ENCODE data around the gene MMP19.

DNA sequence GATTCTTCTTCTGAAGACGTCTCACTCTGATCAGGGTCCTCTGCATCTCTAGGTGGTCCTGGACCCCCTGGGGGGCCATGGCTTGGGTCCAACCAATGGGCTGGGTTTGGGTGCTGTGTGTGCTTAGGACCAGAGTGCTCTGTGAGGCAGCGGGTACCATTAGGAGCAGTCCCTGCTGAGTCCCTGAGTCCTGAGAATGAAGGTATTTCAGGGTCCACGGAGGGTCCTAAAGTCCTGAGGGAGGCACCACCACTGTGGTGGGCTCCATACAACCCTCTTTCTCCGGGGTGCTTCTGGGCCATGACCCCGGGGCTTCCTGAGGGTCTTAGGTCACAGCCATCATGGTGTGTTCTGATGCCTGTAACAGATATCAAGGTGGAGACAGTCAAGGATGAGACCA is 14.4 kb downstream of the MMP19 start:
- TF ChIP-seq, protein P1, sequence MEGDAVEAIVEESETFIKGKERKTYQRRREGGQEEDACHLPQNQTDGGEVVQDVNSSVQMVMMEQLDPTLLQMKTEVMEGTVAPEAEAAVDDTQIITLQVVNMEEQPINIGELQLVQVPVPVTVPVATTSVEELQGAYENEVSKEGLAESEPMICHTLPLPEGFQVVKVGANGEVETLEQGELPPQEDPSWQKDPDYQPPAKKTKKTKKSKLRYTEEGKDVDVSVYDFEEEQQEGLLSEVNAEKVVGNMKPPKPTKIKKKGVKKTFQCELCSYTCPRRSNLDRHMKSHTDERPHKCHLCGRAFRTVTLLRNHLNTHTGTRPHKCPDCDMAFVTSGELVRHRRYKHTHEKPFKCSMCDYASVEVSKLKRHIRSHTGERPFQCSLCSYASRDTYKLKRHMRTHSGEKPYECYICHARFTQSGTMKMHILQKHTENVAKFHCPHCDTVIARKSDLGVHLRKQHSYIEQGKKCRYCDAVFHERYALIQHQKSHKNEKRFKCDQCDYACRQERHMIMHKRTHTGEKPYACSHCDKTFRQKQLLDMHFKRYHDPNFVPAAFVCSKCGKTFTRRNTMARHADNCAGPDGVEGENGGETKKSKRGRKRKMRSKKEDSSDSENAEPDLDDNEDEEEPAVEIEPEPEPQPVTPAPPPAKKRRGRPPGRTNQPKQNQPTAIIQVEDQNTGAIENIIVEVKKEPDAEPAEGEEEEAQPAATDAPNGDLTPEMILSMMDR (IDR thresholded peaks at IDR 0.05; ENCODE audit: low read depth, low read length): no peak
- TF ChIP-seq EZH2phosphoT487 (IDR thresholded peaks at IDR 0.05; ENCODE audit: low read depth): no peak

Measured in OCI-LY3 (cell line).